Loucy (cell line): ENCODE data around the gene ENTR1.

Source experiments
- H2AFZ ChIP-seq: fragments of 200-600 bp; sonication (generic); 2 replicates; pipeline ENCODE4 v1.6.0; 2016; ENCODE audit warnings: antibody characterized with exemption, mild to moderate bottlenecking, low read length, moderate library complexity
- H3F3A ChIP-seq: fragments of 200-600 bp; 2 replicates; pipeline ENCODE4 v1.6.0; 2016; ENCODE audit warnings: antibody characterized with exemption, low read depth, mild to moderate bottlenecking
- H3K27me3 ChIP-seq: fragments of 200-600 bp; sonication (generic); 2 replicates; pipeline ENCODE4 v1.6.1; 2014; ENCODE audit warnings: low read length, mild to moderate bottlenecking; ENCODE audit not compliant: insufficient read depth, poor library complexity, severe bottlenecking
- H3K36me3 ChIP-seq: fragments of 200-600 bp; sonication (generic); 2 replicates; pipeline ENCODE4 v1.6.1; 2016; ENCODE audit warnings: low read length; ENCODE audit not compliant: insufficient read depth
- H3K4me1 ChIP-seq: fragments of 200-600 bp; sonication (generic); 2 replicates; pipeline ENCODE4 v1.5.1; 2014; ENCODE audit warnings: low read length, mild to moderate bottlenecking; ENCODE audit not compliant: insufficient read depth, poor library complexity, severe bottlenecking
- H3K4me2 ChIP-seq: fragments of 200-600 bp; sonication (generic); 2 replicates; pipeline ENCODE4 v1.6.0; 2014; ENCODE audit warnings: antibody characterized with exemption, low read length, low read depth, mild to moderate bottlenecking; ENCODE audit not compliant: poor library complexity, severe bottlenecking
- H3K4me3 ChIP-seq: fragments of 200-600 bp; sonication (generic); 2 replicates; pipeline ENCODE4 v1.5.1; 2014; ENCODE audit warnings: low read length, mild to moderate bottlenecking, mixed read lengths; ENCODE audit not compliant: poor library complexity, severe bottlenecking
- H3K79me2 ChIP-seq: fragments of 200-600 bp; sonication (generic); 2 replicates; pipeline ENCODE4 v1.6.1; 2014; ENCODE audit warnings: low read length; ENCODE audit not compliant: insufficient read depth
- H3K9ac ChIP-seq: fragments of 200-600 bp; sonication (generic); 2 replicates; pipeline ENCODE4 v1.6.0; 2014; ENCODE audit warnings: mild to moderate bottlenecking, low read depth, low read length, moderate library complexity; ENCODE audit not compliant: poor library complexity, severe bottlenecking
- H3K9me2 ChIP-seq: fragments of 200-600 bp; sonication (generic); replicated peaks from 2 replicates; pipeline ENCODE4 v1.6.1; 2016; ENCODE audit warnings: low read depth, low read length, mixed read lengths
- H3K9me3 ChIP-seq: fragments of 200-600 bp; sonication (generic); 2 replicates; pipeline ENCODE4 v1.6.1; 2014; ENCODE audit warnings: mild to moderate bottlenecking, antibody characterized with exemption, low read length, low read depth; ENCODE audit not compliant: insufficient read depth
- H4K20me1 ChIP-seq: fragments of 200-600 bp; sonication (generic); 2 replicates; pipeline ENCODE4 v1.6.0; 2014; ENCODE audit warnings: antibody characterized with exemption, low read length, mild to moderate bottlenecking; ENCODE audit not compliant: insufficient read depth, poor library complexity, severe bottlenecking
- EZH2phosphoT487 ChIP-seq: fragments of 200-600 bp; IDR thresholded peaks from 2 replicates; pipeline ENCODE4 v1.6.1; 2018; ENCODE audit warnings: antibody characterized with exemption, mild to moderate bottlenecking, moderate library complexity, borderline replicate concordance
- TF ChIP-seq, protein P1 (sequence below): fragments of 200-600 bp; sonication (generic); conservative IDR thresholded peaks from 2 replicates; pipeline ENCODE4 v1.5.1; 2014; ENCODE audit warnings: mild to moderate bottlenecking, antibody characterized with exemption, low read length

Gene ENTR1

DNA sequence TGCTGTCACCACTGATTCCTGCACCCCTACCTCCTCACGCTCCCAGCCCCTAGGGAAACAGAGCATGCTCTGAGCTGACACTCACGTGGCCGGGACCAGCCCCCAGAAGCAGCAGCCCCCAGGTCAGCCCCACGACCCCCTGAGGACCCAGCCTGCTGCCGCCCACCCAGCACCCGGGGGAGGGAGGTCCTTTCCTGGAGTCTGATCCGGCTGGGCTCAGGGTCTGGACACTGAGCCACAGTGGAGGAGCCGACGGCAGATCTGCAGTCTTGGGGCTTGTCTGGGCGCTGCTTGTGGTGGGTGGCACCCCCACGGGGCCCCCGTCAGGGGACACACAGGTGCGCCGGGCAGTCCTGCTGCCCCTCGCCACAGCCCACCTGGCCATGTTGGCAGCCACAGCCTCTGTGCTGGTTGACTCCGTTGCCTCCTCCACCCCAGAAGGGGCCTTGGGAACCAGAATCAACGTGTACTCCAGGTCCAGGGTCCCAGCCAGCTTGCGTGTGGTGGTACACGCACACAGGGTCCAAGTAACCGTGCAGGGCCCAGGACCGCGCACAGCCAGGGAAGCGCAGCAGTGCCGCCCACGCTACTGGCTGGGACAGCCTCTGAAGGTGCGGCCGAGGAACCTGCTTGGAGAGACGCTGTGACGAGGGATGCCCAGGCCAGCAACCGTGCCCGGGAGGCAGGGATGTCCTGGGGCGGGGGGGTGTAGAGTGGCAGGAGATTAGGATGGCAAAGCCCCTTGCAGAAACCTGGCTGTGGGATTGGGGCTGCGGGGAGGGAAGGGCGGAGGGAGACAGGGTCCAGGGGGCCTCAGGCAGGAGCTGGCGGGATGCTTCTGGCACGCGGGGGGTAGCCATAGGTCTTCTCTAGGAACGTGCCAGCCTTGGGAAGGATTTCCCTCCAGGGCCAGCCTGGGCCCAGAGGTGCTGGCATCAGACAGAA, 50.4 kb downstream of the ENTR1 start:
- H3K79me2 ChIP-seq, result no peaks in the 10 kb centered on the region
- no peaks in the 10 kb centered on the region for H3K27me3 ChIP-seq
- no peak overlapping the region for H2AFZ ChIP-seq
- no peaks in the 10 kb centered on the region for H3K9me2 ChIP-seq
- no peaks in the 10 kb centered on the region for H3K9me3 ChIP-seq
- TF ChIP-seq, protein P1, sequence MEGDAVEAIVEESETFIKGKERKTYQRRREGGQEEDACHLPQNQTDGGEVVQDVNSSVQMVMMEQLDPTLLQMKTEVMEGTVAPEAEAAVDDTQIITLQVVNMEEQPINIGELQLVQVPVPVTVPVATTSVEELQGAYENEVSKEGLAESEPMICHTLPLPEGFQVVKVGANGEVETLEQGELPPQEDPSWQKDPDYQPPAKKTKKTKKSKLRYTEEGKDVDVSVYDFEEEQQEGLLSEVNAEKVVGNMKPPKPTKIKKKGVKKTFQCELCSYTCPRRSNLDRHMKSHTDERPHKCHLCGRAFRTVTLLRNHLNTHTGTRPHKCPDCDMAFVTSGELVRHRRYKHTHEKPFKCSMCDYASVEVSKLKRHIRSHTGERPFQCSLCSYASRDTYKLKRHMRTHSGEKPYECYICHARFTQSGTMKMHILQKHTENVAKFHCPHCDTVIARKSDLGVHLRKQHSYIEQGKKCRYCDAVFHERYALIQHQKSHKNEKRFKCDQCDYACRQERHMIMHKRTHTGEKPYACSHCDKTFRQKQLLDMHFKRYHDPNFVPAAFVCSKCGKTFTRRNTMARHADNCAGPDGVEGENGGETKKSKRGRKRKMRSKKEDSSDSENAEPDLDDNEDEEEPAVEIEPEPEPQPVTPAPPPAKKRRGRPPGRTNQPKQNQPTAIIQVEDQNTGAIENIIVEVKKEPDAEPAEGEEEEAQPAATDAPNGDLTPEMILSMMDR, result no peak
- no peak for TF ChIP-seq EZH2phosphoT487
- peaks cover 7% of the 10 kb centered on the region for H4K20me1 ChIP-seq
- H3F3A ChIP-seq, result no peaks in the 10 kb centered on the region
- H3K4me1 ChIP-seq, result peaks cover 6% of the 10 kb centered on the region
- H3K9ac ChIP-seq, result no peak overlapping the region
- no peak overlapping the region for H3K4me3 ChIP-seq
- no peaks in the 10 kb centered on the region for H3K36me3 ChIP-seq
- H3K4me2 ChIP-seq, result no peak overlapping the region

- peaks cover 6% of the 10 kb centered on the region for H3K4me1 ChIP-seq
- no peaks in the 10 kb centered on the region for H3K79me2 ChIP-seq
- no peaks in the 10 kb centered on the region for H3K36me3 ChIP-seq
- no peak overlapping the region for H2AFZ ChIP-seq
- no peak overlapping the region for H3K4me3 ChIP-seq
- no peak overlapping the region for H3K4me2 ChIP-seq
- peaks cover 7% of the 10 kb centered on the region for H4K20me1 ChIP-seq
- TF ChIP-seq, protein P1, result no peak
- no peak for TF ChIP-seq EZH2phosphoT487
- no peaks in the 10 kb centered on the region for H3K27me3 ChIP-seq
- H3F3A ChIP-seq, result no peaks in the 10 kb centered on the region
- no peaks in the 10 kb centered on the region for H3K9me3 ChIP-seq
- no peaks in the 10 kb centered on the region for H3K9me2 ChIP-seq
- H3K9ac ChIP-seq, result no peak overlapping the region
Measured at GRCh38 chr9:136358888-136359287, 51.5 kb downstream of the ENTR1 start.

DNA sequence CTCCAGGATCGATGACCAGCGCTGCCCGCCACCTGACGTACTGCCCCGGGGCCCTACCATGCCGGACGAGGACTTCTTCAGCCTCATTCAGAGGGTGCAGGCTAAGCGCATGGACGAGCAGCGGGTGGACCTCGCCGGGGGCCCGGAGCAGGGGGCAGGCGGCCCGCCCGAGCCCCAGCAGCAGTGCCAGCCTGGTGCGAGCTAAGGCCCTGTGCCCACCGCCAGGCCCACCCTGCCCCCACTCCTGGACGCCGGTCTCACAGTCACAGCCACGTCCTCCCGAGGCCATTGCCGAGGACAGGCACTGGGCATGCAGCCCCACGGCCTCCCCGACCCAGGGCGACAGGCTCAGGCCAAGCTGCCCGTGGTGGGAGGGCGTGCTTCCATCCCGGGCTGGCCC, 52.4 kb downstream of the ENTR1 start:
- TF ChIP-seq EZH2phosphoT487, result no peak
- TF ChIP-seq, protein P1, result no peak
- no peak overlapping the region for H3K9ac ChIP-seq
- H4K20me1 ChIP-seq, result peaks cover 7% of the 10 kb centered on the region
- H3K4me3 ChIP-seq, result no peak overlapping the region
- H3K9me3 ChIP-seq, result no peaks in the 10 kb centered on the region
- no peak overlapping the region for H2AFZ ChIP-seq
- no peak overlapping the region for H3K4me2 ChIP-seq
- H3K9me2 ChIP-seq, result no peaks in the 10 kb centered on the region
- no peaks in the 10 kb centered on the region for H3K27me3 ChIP-seq
- no peaks in the 10 kb centered on the region for H3K36me3 ChIP-seq
- no peaks in the 10 kb centered on the region for H3F3A ChIP-seq
- H3K79me2 ChIP-seq, result no peaks in the 10 kb centered on the region
- peaks cover 6% of the 10 kb centered on the region for H3K4me1 ChIP-seq
